ENCODE data around the gene ETS1. TPM values are rescaled to one million over a fixed set of nuclear protein-coding genes. Genes with fewer than 3 reads are reported as not detected.

The ETS1 gene
- total RNA-seq, 1 donor from 2014 or later = 62.7 TPM

DNA sequence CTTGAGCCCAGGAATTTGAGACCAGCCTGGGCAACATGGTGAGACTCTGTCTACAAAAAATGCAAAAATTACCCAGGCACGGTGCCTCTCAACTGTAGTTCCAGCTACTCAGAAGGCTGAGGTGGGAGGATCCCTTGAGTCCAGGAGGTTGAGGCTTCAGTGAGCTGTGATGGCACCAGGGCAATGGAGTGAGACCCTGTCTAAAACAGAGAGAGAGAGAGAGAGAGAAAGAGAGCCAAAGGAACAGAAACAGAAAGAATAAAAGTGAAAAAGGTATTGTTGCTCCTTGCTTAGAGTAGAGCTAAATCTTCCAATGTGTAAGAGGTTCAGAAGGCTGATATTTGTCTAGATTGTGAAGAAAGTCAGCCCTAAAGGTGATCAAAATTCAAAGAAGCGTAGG, 8.9 kb upstream of the ETS1 start:
- H3K36me3 ChIP-seq (ENCODE audit: control insufficient read depth, insufficient read depth, low read length) = no peaks in the 10 kb centered on the region
- H3K4me3 ChIP-seq (ENCODE audit: low read depth, low read length) = no peak overlapping the region
- no peaks in the 10 kb centered on the region for H3K27me3 ChIP-seq (ENCODE audit: control insufficient read depth, insufficient read depth, low read length)
- TF ChIP-seq, protein P1, sequence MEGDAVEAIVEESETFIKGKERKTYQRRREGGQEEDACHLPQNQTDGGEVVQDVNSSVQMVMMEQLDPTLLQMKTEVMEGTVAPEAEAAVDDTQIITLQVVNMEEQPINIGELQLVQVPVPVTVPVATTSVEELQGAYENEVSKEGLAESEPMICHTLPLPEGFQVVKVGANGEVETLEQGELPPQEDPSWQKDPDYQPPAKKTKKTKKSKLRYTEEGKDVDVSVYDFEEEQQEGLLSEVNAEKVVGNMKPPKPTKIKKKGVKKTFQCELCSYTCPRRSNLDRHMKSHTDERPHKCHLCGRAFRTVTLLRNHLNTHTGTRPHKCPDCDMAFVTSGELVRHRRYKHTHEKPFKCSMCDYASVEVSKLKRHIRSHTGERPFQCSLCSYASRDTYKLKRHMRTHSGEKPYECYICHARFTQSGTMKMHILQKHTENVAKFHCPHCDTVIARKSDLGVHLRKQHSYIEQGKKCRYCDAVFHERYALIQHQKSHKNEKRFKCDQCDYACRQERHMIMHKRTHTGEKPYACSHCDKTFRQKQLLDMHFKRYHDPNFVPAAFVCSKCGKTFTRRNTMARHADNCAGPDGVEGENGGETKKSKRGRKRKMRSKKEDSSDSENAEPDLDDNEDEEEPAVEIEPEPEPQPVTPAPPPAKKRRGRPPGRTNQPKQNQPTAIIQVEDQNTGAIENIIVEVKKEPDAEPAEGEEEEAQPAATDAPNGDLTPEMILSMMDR (IDR thresholded peaks at IDR 0.05; ENCODE audit: insufficient read depth, low read length, severe bottlenecking) = no peak
- no peak for FAIRE-seq
- DNase-seq (ENCODE audit: low read depth) = no peak

DNA sequence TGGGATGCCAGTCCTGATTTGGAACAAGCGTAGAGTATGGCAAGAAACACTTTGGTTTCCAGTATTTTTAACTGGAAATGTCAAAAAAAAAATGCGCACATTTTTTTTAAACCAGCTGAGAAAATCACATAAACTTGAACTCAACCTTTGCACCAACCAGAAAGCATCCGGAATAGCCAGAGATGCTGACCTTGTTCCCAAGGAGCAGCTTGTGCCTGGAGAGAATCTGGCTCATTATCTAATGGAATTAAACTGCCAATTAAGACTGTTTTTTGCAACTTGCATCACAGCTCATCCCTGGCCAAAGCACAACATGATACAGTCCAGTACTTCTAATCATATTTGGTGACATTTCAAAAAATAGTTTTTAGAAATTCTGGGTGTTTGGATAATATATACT, 8.4 kb upstream of the ETS1 start:
- no peaks in the 10 kb centered on the region for H3K36me3 ChIP-seq (ENCODE audit: control insufficient read depth, insufficient read depth, low read length)
- no peak overlapping the region for H3K4me3 ChIP-seq (ENCODE audit: low read depth, low read length)
- H3K27me3 ChIP-seq (ENCODE audit: control insufficient read depth, insufficient read depth, low read length) = no peaks in the 10 kb centered on the region
- DNase-seq (ENCODE audit: low read depth) (no peak), FAIRE-seq (no peak)
- TF ChIP-seq, protein P1 (IDR thresholded peaks at IDR 0.05; ENCODE audit: insufficient read depth, low read length, severe bottlenecking) = no peak

DNA sequence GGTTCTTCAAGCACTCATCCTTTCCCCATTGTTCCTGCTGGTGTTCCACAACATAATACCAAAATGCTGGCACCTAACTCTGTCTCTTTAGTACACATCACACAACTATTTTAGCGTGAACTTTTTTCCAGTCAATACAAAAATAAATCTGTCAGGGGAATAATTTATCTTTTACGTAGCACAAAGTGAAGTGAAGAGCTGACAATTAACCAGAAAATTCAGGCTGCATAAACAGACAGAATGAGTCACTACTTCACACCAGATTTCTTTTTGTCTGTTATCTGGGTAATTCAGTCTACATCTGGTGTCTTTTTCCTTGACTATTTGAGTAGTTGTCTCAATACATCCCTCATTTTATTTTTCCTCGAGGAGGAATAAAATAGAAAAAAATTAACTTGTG, 7.9 kb upstream of the ETS1 start:
- H3K27me3 ChIP-seq (ENCODE audit: control insufficient read depth, insufficient read depth, low read length) = no peaks in the 10 kb centered on the region
- DNase-seq (ENCODE audit: low read depth) (no peak), FAIRE-seq (no peak)
- H3K36me3 ChIP-seq (ENCODE audit: control insufficient read depth, insufficient read depth, low read length) = no peaks in the 10 kb centered on the region
- no peak overlapping the region for H3K4me3 ChIP-seq (ENCODE audit: low read depth, low read length)
- TF ChIP-seq, protein P1 (IDR thresholded peaks at IDR 0.05; ENCODE audit: insufficient read depth, low read length, severe bottlenecking) = no peak

DNA sequence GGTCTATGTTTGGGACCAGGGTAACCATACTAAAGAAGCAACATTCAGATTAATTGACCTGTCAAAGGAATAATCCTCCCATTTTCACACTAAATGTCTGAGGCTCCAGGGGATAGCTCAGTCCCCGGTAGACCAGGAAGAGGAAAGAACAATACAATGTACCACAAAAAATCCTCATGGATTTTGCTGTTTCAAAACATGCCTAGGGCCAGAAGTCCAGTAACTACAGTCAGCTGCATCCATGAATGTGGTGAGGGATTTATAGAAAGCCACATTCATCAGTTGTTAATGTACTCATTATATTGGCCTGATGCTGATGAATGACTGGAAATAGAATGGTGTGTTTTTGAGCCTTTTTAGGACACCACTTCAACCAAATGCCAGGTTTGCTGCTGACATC, 6.9 kb upstream of the ETS1 start:
- TF ChIP-seq, protein P1 (IDR thresholded peaks at IDR 0.05; ENCODE audit: insufficient read depth, low read length, severe bottlenecking) = no peak
- no peaks in the 10 kb centered on the region for H3K36me3 ChIP-seq (ENCODE audit: control insufficient read depth, insufficient read depth, low read length)
- H3K27me3 ChIP-seq (ENCODE audit: control insufficient read depth, insufficient read depth, low read length) = no peaks in the 10 kb centered on the region
- no peak overlapping the region for H3K4me3 ChIP-seq (ENCODE audit: low read depth, low read length)
- DNase-seq (ENCODE audit: low read depth) (no peak), FAIRE-seq (no peak)

DNA sequence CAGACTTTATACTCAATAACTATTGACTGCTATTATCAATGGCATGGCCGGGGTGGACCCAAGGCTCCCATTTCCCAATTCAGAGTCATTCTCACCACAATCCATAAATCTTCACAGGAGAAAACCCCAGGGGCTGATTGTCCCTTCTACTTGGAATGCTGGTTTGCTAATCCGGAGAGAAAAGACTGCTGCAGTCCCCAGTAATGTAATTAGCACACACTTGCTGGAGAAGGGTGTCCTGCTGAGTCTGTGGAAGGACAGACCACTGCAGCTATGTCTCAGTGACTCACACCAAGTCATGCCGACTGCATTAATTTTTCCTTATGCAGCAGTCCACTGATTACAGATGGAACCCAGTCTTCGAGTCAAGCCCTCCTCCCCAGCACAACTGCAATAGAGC, 5.9 kb upstream of the ETS1 start:
- H3K36me3 ChIP-seq (ENCODE audit: control insufficient read depth, insufficient read depth, low read length) = no peaks in the 10 kb centered on the region
- FAIRE-seq (no peak), DNase-seq (ENCODE audit: low read depth) (peak; percentile 24)
- H3K27me3 ChIP-seq (ENCODE audit: control insufficient read depth, insufficient read depth, low read length) = no peaks in the 10 kb centered on the region
- H3K4me3 ChIP-seq (ENCODE audit: low read depth, low read length) = no peak overlapping the region
- TF ChIP-seq, protein P1 (IDR thresholded peaks at IDR 0.05; ENCODE audit: insufficient read depth, low read length, severe bottlenecking) = no peak

DNA sequence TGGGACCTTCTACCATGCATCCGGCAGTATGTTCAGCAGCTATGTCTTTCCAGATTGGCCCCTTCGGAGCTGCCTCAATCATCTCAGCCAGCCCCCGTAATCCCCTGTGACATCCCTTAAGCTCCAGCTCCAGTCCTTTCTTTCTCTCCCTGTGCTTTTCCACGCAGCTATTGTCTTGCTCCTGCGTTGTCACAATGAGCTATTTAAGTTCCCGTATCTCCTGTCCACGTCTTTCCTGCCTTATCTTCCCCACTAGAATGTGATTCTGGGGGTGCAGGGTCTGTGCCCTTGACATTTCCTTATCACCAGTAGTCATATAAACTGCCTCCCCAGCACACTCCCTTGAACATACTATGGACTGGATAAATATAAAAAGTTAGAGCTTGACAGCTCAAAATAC, 5.1 kb upstream of the ETS1 start:
- DNase-seq (ENCODE audit: low read depth) (no peak), FAIRE-seq (no peak)
- TF ChIP-seq, protein P1 (IDR thresholded peaks at IDR 0.05; ENCODE audit: insufficient read depth, low read length, severe bottlenecking) = no peak
- Histone ChIP-seq H3K27me3 (ENCODE audit: control insufficient read depth, insufficient read depth, low read length) (no peaks in the 10 kb centered on the region), H3K4me3 (ENCODE audit: low read depth, low read length) (no peak overlapping the region), H3K36me3 (ENCODE audit: control insufficient read depth, insufficient read depth, low read length) (no peaks in the 10 kb centered on the region)

All from bronchial epithelial cell (primary cell).